ENCODE measurements around the gene MX1. TPM values are rescaled to one million over a fixed set of nuclear protein-coding genes. Genes with fewer than 3 reads are reported as not detected.
A peak's percentile ranks its signal among the peaks of the same experiment; 100 is the strongest.

MX1 gene
- total RNA-seq, 1 donor from 2014 or later, result 25.5 TPM

GRCh38 chr21:41459884-41460534 is 34.0 kb downstream of the MX1 start:
- no peak for DNase-seq (ENCODE audit: low spot score)

GRCh38 chr21:41460578-41461527 is 34.8 kb downstream of the MX1 start:
- peak; percentile 69 for DNase-seq (ENCODE audit: low spot score)

GRCh38 chr21:41465176-41465781 is 39.2 kb downstream of the MX1 start:
- no peak for DNase-seq (ENCODE audit: low spot score)

GRCh38 chr21:41466024-41466820 is 40.2 kb downstream of the MX1 start:
- no peak for DNase-seq (ENCODE audit: low spot score)

- DNase-seq (ENCODE audit: low spot score), result no peak
Measured at GRCh38 chr21:41470054-41470453, 44.0 kb downstream of the MX1 start.

GRCh38 chr21:41472753-41473548 is 46.9 kb downstream of the MX1 start:
- no peak for DNase-seq (ENCODE audit: low spot score)

GRCh38 chr21:41475714-41476420 is 49.8 kb downstream of the MX1 start:
- no peak for DNase-seq (ENCODE audit: low spot score)

- DNase-seq (ENCODE audit: low spot score), result no peak
Measured at GRCh38 chr21:41477641-41478318, 51.7 kb downstream of the MX1 start.

GRCh38 chr21:41478319-41479177 is 52.5 kb downstream of the MX1 start:
- DNase-seq (ENCODE audit: low spot score), result no peak

GRCh38 chr21:41479686-41480085 is 53.6 kb downstream of the MX1 start:
- DNase-seq (ENCODE audit: low spot score), result no peak

- no peak for DNase-seq (ENCODE audit: low spot score)
Measured at GRCh38 chr21:41480086-41480690, 54.1 kb downstream of the MX1 start.

GRCh38 chr21:41481191-41481590 is 55.2 kb downstream of the MX1 start:
- DNase-seq (ENCODE audit: low spot score), result no peak

GRCh38 chr21:41482301-41482700 is 56.3 kb downstream of the MX1 start:
- DNase-seq (ENCODE audit: low spot score), result no peak

GRCh38 chr21:41482980-41483379 is 56.9 kb downstream of the MX1 start:
- DNase-seq (ENCODE audit: low spot score), result no peak

GRCh38 chr21:41483415-41483814 is 57.4 kb downstream of the MX1 start:
- peak; percentile 45 for DNase-seq (ENCODE audit: low spot score)

- DNase-seq (ENCODE audit: low spot score), result no peak
Measured at GRCh38 chr21:41483973-41484372, 57.9 kb downstream of the MX1 start.

- DNase-seq (ENCODE audit: low spot score), result no peak
Measured at GRCh38 chr21:41487082-41487481, 61.0 kb downstream of the MX1 start.

- DNase-seq (ENCODE audit: low spot score), result no peak
Measured at GRCh38 chr21:41488080-41488479, 62.0 kb downstream of the MX1 start.
